Loucy (cell line): ENCODE results near the gene MED7.
A peak's percentile ranks its signal among the peaks of the same experiment; 100 is the strongest.

ENCODE experiments used
- H2AFZ ChIP-seq: fragments of 200-600 bp; sonication (generic); 2 replicates; pipeline ENCODE4 v1.6.0; 2016; ENCODE audit warnings: antibody characterized with exemption, mild to moderate bottlenecking, low read length, moderate library complexity
- H3F3A ChIP-seq: fragments of 200-600 bp; 2 replicates; pipeline ENCODE4 v1.6.0; 2016; ENCODE audit warnings: antibody characterized with exemption, low read depth, mild to moderate bottlenecking
- H3K27me3 ChIP-seq: fragments of 200-600 bp; sonication (generic); 2 replicates; pipeline ENCODE4 v1.6.1; 2014; ENCODE audit warnings: low read length, mild to moderate bottlenecking; ENCODE audit not compliant: insufficient read depth, poor library complexity, severe bottlenecking
- H3K36me3 ChIP-seq: fragments of 200-600 bp; sonication (generic); 2 replicates; pipeline ENCODE4 v1.6.1; 2016; ENCODE audit warnings: low read length; ENCODE audit not compliant: insufficient read depth
- H3K4me1 ChIP-seq: fragments of 200-600 bp; sonication (generic); 2 replicates; pipeline ENCODE4 v1.5.1; 2014; ENCODE audit warnings: low read length, mild to moderate bottlenecking; ENCODE audit not compliant: insufficient read depth, poor library complexity, severe bottlenecking
- H3K4me2 ChIP-seq: fragments of 200-600 bp; sonication (generic); 2 replicates; pipeline ENCODE4 v1.6.0; 2014; ENCODE audit warnings: antibody characterized with exemption, low read length, low read depth, mild to moderate bottlenecking; ENCODE audit not compliant: poor library complexity, severe bottlenecking
- H3K4me3 ChIP-seq: fragments of 200-600 bp; sonication (generic); 2 replicates; pipeline ENCODE4 v1.5.1; 2014; ENCODE audit warnings: low read length, mild to moderate bottlenecking, mixed read lengths; ENCODE audit not compliant: poor library complexity, severe bottlenecking
- H3K79me2 ChIP-seq: fragments of 200-600 bp; sonication (generic); 2 replicates; pipeline ENCODE4 v1.6.1; 2014; ENCODE audit warnings: low read length; ENCODE audit not compliant: insufficient read depth
- H3K9ac ChIP-seq: fragments of 200-600 bp; sonication (generic); 2 replicates; pipeline ENCODE4 v1.6.0; 2014; ENCODE audit warnings: mild to moderate bottlenecking, low read depth, low read length, moderate library complexity; ENCODE audit not compliant: poor library complexity, severe bottlenecking
- H3K9me2 ChIP-seq: fragments of 200-600 bp; sonication (generic); replicated peaks from 2 replicates; pipeline ENCODE4 v1.6.1; 2016; ENCODE audit warnings: low read depth, low read length, mixed read lengths
- H3K9me3 ChIP-seq: fragments of 200-600 bp; sonication (generic); 2 replicates; pipeline ENCODE4 v1.6.1; 2014; ENCODE audit warnings: mild to moderate bottlenecking, antibody characterized with exemption, low read length, low read depth; ENCODE audit not compliant: insufficient read depth
- H4K20me1 ChIP-seq: fragments of 200-600 bp; sonication (generic); 2 replicates; pipeline ENCODE4 v1.6.0; 2014; ENCODE audit warnings: antibody characterized with exemption, low read length, mild to moderate bottlenecking; ENCODE audit not compliant: insufficient read depth, poor library complexity, severe bottlenecking
- EZH2phosphoT487 ChIP-seq: fragments of 200-600 bp; IDR thresholded peaks from 2 replicates; pipeline ENCODE4 v1.6.1; 2018; ENCODE audit warnings: antibody characterized with exemption, mild to moderate bottlenecking, moderate library complexity, borderline replicate concordance
- TF ChIP-seq, protein P1 (sequence below): fragments of 200-600 bp; sonication (generic); conservative IDR thresholded peaks from 2 replicates; pipeline ENCODE4 v1.5.1; 2014; ENCODE audit warnings: mild to moderate bottlenecking, antibody characterized with exemption, low read length

Gene MED7

DNA sequence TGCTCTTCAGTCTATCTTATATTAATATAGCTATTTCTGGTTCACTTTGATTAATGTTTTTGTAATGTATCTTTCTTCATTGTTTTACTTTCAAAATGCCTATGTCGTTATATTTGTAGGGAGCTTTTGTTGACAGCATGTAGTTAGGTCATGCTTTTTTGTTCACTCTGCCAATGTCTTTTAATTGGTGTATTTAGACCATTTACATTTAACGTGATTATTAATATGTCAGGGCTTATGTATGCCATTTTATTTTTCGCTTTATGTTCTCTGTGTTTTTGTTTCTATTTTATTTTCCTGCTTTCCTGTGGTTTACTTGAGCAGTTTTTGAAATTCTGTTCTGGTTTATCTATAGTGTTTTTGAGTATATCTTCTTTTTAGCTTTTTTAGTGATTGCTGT lies 12.6 kb upstream of the MED7 start:
- Histone ChIP-seq H3K4me1 (no peaks in the 10 kb centered on the region), H3K4me3 (no peak overlapping the region), H3K36me3 (no peaks in the 10 kb centered on the region), H4K20me1 (no peaks in the 10 kb centered on the region), H3K9ac (no peak overlapping the region), H3K9me2 (no peaks in the 10 kb centered on the region), H2AFZ (no peak overlapping the region), H3K79me2 (no peaks in the 10 kb centered on the region), H3K4me2 (no peak overlapping the region), H3K9me3 (no peaks in the 10 kb centered on the region), H3K27me3 (no peaks in the 10 kb centered on the region), H3F3A (no peaks in the 10 kb centered on the region)
- no peak for TF ChIP-seq EZH2phosphoT487
- TF ChIP-seq, protein P1, sequence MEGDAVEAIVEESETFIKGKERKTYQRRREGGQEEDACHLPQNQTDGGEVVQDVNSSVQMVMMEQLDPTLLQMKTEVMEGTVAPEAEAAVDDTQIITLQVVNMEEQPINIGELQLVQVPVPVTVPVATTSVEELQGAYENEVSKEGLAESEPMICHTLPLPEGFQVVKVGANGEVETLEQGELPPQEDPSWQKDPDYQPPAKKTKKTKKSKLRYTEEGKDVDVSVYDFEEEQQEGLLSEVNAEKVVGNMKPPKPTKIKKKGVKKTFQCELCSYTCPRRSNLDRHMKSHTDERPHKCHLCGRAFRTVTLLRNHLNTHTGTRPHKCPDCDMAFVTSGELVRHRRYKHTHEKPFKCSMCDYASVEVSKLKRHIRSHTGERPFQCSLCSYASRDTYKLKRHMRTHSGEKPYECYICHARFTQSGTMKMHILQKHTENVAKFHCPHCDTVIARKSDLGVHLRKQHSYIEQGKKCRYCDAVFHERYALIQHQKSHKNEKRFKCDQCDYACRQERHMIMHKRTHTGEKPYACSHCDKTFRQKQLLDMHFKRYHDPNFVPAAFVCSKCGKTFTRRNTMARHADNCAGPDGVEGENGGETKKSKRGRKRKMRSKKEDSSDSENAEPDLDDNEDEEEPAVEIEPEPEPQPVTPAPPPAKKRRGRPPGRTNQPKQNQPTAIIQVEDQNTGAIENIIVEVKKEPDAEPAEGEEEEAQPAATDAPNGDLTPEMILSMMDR = no peak

- Histone ChIP-seq H3K4me1 (no peaks in the 10 kb centered on the region), H3F3A (no peaks in the 10 kb centered on the region), H3K9ac (no peak overlapping the region), H4K20me1 (no peaks in the 10 kb centered on the region), H3K9me2 (no peaks in the 10 kb centered on the region), H3K36me3 (no peaks in the 10 kb centered on the region), H2AFZ (no peak overlapping the region), H3K27me3 (no peaks in the 10 kb centered on the region), H3K79me2 (no peaks in the 10 kb centered on the region), H3K9me3 (no peaks in the 10 kb centered on the region), H3K4me2 (no peak overlapping the region), H3K4me3 (no peak overlapping the region)
- TF ChIP-seq, protein P1 = no peak
- no peak for TF ChIP-seq EZH2phosphoT487
These were observed 8.3 kb upstream of the MED7 start for GRCh38 chr5:157150995-157151394.

DNA sequence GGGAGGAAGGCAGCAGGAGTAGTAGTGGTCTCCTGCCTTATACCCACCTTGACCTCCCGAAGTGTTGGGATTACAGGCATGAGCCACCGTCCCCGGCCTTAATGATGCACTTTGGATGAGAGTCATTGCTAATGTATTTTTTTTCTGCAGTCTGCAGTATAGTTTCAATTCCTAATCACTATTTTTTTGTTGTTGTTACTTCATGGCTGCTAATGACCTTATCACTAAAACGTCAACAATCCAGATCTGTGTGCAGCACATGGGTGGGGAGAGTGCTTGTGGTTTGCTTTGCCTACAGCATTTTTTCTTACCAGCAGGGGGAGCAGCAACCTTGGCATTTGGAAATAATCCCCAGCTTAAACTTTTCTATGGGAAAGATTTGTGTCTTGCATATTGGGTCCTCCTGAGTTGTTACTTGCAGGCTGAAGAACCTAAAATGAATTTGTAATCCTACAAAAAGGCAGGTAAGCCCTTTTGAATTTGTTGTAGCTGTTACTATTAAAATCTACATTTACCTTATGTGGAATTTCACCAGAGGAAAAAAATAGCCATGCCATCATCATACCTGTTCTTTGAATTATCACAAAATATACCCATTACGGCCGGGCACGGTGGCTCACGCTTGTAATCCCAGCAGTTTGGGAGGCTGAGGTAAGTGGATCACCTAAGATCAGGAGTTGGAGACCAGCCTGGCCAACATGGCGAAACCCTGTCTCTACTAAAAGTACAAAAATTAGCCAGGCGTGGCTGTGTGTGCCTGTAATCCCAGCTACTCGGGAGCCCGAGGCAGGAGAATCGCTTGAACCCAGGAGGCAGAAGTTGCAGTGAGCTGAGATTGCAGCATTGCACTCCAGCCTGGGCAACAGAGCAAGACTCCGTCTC lies 6.3 kb upstream of the MED7 start:
- Histone ChIP-seq H3F3A (no peaks in the 10 kb centered on the region), H4K20me1 (no peaks in the 10 kb centered on the region), H3K9me2 (no peaks in the 10 kb centered on the region), H3K4me3 (no peak overlapping the region), H3K4me2 (no peak overlapping the region), H3K9ac (no peak overlapping the region), H3K9me3 (no peaks in the 10 kb centered on the region), H2AFZ (no peak overlapping the region), H3K36me3 (no peaks in the 10 kb centered on the region), H3K79me2 (no peaks in the 10 kb centered on the region), H3K4me1 (no peaks in the 10 kb centered on the region), H3K27me3 (no peaks in the 10 kb centered on the region)
- TF ChIP-seq, protein P1 = peak; percentile 69
- TF ChIP-seq EZH2phosphoT487 = no peak
